ENCODE data around the gene IFNE.

The IFNE gene

GRCh38 chr9:21482213-21482612, at the start of gene IFNE:
Gene IFNE (minus strand): TSS chr9:21482313. CDS start chr9:21481694, 619 bp downstream.
- DNase-seq, result no peak

GRCh38 chr9:21528123-21528808, 46.2 kb upstream of the IFNE start:
- DNase-seq, result no peak

- DNase-seq, result no peak
Observed at GRCh38 chr9:21527579-21527978, 45.5 kb upstream of the IFNE start.

- DNase-seq, result no peak
Observed at GRCh38 chr9:21525174-21525573, 43.1 kb upstream of the IFNE start.

DNA sequence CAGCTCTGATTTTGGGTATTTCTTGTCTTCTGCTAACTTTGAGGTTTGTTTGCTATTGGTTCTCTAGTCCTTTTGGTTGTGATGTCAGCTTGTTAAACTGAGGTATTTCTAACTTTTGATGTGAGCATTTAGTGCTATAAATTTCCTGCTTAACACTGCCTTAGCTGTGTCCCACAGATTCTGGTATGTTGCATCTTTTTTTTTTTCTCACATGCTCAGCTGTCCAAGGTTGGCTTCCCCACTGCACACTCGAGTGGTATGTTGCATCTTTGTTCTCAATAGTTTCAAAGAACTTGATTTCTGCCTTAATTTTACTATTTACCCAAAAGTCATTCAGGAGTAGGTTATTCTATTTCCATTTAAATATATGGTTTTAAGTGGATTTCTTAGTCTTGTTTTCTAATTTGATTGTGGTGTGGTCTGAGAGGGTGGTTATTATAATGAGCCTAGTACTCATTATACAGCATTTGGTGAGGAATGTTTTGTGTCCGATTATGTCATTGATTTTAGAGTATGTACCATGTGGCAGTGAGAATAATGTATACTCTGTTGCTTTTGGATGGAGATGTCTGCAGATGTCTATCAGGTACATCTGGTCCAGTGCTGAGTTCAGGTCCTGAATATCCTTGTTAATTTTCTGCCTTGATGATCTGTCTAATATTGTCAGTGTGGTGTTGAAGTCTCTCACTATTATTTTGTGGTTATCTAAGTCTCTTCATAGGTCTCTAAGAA, 42.2 kb upstream of the IFNE start:
- DNase-seq, result no peak

- DNase-seq, result no peak
Observed at GRCh38 chr9:21523021-21524014, 41.2 kb upstream of the IFNE start.

DNA sequence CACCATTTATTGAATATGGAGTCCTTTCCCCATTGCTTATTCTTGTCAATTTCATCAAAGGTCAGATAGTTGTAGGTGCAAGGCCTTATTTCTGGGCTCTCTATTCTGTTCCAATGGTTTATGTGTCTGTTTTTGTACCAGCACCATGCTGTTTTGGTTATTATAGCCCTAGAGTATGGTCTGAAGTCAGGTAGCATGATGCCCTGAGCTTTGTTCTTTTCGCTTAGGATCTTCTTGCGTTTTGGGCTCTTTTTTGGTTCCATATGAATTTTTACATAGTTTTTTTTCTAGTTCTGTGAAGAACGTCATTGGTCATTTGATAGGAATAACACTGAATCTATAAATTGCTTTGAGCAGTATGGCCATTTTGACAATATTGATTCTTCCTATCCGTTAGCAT, 40.2 kb upstream of the IFNE start:
- DNase-seq, result no peak

DNA sequence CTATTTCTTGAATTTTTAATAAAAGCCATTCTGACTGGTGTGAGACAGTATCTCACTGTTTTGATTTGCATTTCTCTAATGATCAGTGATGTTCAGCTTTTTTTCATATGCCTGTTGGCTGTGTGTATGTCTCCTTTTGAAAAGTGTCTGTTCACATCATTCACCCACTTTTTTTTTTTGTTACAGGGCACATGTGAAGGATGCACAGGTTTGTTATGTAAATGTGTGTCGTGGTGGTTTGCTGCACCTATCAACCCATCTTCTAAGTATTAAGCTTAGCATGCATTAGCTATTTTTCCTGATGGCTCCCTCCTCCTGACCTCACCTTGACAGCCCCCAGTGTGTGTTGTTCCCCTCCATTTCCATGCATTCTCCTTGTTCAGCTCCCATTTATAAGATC, 39.3 kb upstream of the IFNE start:
- DNase-seq, result no peak

GRCh38 chr9:21520501-21521228, 38.6 kb upstream of the IFNE start:
- DNase-seq, result no peak

- DNase-seq, result no peak
Observed at GRCh38 chr9:21519855-21520434, 37.8 kb upstream of the IFNE start.

GRCh38 chr9:21516796-21517195, 34.7 kb upstream of the IFNE start:
- DNase-seq, result no peak

GRCh38 chr9:21513431-21513830, 31.3 kb upstream of the IFNE start:
- no peak for DNase-seq

- DNase-seq, result no peak
Observed at GRCh38 chr9:21510806-21511205, 28.7 kb upstream of the IFNE start.

DNA sequence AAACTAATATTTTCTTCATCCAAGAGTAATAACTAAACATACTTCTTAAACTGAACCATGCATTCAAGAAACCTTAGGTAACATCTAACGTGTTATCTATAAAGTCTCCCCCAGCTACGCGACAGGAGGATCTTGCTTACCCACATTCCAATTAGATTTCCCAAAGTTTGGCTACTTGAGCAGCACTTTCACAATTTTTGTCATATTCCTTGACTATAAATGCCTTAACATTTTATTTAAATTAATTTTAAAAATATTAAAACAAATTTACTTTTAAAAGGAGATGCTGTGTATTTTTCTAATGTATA, 25.3 kb upstream of the IFNE start:
- DNase-seq, result no peak

GRCh38 chr9:21506626-21507482, 24.7 kb upstream of the IFNE start:
- no peak for DNase-seq

DNA sequence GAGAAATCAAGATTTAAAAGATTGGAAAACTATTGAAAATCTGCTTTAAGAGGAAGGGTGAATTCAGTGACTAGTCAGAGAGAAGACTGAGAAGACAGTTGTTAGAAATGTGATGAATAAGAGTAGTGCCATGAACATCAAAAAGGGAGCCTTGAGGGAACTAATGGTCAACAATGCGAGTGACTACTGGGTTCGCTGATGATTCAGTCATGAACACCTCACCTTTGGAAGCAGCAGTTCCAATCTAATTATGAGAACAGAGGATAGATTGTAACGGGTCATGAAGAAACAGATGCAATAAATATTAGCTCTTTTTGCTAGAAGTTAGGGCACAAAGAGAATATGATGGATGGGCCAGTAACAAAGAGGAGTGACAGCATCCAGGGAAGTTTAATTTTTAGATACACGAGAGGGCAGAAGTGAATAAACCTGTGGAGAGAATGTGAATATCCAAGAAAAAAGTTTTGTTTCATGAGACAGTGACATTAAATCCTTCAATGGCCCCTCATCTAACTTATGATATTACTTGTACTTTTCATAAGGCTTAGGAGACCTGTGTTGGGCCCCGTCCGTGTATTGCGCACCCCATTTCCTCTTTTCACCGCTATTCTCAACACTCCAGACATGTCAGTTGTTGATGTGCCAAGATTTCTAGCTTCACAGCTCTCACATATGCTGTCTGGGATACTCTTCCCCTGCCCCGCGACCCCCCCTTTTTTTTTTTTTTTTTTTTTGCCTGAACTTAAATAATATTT, 23.5 kb upstream of the IFNE start:
- no peak for DNase-seq

GRCh38 chr9:21504894-21505293, 22.8 kb upstream of the IFNE start:
- DNase-seq, result no peak

GRCh38 chr9:21504113-21504512, 22.0 kb upstream of the IFNE start:
- DNase-seq, result no peak

DNA sequence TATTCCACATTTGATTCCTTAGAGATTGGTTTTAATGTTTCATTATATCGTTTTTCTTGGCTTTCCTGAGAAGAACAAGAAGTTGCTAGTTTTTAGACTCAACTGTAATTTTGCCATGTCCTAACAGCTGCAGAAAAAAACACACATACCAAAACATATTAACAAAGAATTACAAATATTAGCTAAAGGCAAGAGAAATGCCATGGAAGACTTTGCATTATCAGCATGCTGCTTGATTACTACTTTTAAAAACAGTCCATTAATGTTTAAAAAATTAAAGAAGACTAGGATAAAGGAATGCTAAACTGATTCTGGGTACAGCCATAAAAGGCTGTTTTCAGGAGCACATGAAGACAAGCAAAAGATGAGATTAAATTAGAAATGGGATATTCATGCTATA, 20.5 kb upstream of the IFNE start:
- no peak for DNase-seq

DNA sequence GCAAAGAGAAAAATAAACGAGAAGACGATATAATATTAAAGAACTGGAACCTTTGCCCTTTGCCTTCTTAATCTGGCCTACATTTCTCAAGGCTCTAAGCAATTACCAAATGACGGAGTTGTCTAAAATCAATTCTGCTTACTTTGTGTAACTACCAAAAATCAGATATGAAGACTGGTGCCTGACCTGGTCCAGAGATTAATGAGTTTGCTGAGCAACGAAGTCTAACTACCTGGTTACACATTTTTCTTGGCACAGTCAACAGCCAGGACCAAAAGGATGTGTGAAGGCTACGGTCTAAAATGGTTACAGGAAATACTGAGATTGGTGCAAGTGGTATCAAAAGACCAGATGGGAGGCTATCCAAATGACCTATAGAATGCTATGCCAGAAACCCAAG, 17.8 kb upstream of the IFNE start:
- no peak for DNase-seq

GRCh38 chr9:21491756-21492155, 9.6 kb upstream of the IFNE start:
- no peak for DNase-seq
